C4-2B (cell line): Measurements from ENCODE around the gene PALLD.

ENCODE experiments used
- CTCF ChIP-seq: fragments of 450-650 bp; conservative IDR thresholded peaks from 2 replicates; pipeline ENCODE4 v1.5.1; 2017; ENCODE audit warnings: mild to moderate bottlenecking
- ZFX ChIP-seq: fragments of 450-650 bp; IDR thresholded peaks from 2 replicates; pipeline ENCODE4 v1.6.1; 2017

- no peak for TF ChIP-seq CTCF
- no peak for TF ChIP-seq ZFX
These were observed 73.6 kb downstream of the PALLD start for GRCh38 chr4:168570466-168570865.
